Measurements from ENCODE around the gene HLA-DQB1.

DNA sequence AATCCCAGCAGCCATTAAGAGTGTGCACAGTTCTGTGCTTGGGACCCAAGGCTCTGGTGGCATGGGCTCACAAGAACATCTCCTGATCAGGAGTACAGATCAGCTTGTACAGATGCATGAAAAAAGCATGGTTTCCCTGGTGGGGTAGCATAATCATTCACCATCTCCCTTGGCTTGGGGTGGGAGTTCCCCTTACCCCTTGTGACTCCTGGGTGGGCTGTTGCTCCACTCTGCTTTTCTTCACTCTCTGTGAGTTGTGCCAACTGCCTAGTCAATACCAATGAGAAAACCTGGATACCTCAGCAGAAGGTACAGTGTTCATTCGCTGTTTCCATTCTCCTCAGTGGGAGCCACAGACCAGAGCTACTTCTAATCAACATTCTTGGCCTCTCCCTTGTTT, 13.6 kb upstream of the HLA-DQB1 start:
- TF ChIP-seq, protein P1, sequence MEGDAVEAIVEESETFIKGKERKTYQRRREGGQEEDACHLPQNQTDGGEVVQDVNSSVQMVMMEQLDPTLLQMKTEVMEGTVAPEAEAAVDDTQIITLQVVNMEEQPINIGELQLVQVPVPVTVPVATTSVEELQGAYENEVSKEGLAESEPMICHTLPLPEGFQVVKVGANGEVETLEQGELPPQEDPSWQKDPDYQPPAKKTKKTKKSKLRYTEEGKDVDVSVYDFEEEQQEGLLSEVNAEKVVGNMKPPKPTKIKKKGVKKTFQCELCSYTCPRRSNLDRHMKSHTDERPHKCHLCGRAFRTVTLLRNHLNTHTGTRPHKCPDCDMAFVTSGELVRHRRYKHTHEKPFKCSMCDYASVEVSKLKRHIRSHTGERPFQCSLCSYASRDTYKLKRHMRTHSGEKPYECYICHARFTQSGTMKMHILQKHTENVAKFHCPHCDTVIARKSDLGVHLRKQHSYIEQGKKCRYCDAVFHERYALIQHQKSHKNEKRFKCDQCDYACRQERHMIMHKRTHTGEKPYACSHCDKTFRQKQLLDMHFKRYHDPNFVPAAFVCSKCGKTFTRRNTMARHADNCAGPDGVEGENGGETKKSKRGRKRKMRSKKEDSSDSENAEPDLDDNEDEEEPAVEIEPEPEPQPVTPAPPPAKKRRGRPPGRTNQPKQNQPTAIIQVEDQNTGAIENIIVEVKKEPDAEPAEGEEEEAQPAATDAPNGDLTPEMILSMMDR (IDR thresholded peaks at IDR 0.05 in 2 of 3, conservative IDR thresholded peaks at IDR 0.05 in 1 of 3; ENCODE audit: borderline replicate concordance in 1 of 3, insufficient read depth in 1 of 3, low read depth in 2 of 3, low read length in 2 of 3): no peak
- TF ChIP-seq RAD21 (IDR thresholded peaks at IDR 0.05; ENCODE audit: low read depth): no peak
- TF ChIP-seq POLR2A (IDR thresholded peaks at IDR 0.05; ENCODE audit: borderline replicate concordance, extremely low read depth, insufficient read depth, insufficient read length): no peak
- TF ChIP-seq POLR2AphosphoS5 (IDR thresholded peaks at IDR 0.05; ENCODE audit: low read depth, low read length): no peak
- TF ChIP-seq JUND (IDR thresholded peaks at IDR 0.05): no peak
- TF ChIP-seq, protein P2, sequence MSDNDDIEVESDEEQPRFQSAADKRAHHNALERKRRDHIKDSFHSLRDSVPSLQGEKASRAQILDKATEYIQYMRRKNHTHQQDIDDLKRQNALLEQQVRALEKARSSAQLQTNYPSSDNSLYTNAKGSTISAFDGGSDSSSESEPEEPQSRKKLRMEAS (IDR thresholded peaks at IDR 0.05): no peak
- TF ChIP-seq SIN3A (IDR thresholded peaks at IDR 0.05; ENCODE audit: low read depth): no peak
- no peak for TF ChIP-seq EZH2 (IDR thresholded peaks at IDR 0.05)
- TF ChIP-seq YY1 (IDR thresholded peaks at IDR 0.05; ENCODE audit: extremely low read depth, insufficient replicate concordance, low read depth, low read length): no peak
- no peak for TF ChIP-seq EZH2phosphoT487 (IDR thresholded peaks at IDR 0.05; ENCODE audit: borderline replicate concordance)
- TF ChIP-seq, protein P3, sequence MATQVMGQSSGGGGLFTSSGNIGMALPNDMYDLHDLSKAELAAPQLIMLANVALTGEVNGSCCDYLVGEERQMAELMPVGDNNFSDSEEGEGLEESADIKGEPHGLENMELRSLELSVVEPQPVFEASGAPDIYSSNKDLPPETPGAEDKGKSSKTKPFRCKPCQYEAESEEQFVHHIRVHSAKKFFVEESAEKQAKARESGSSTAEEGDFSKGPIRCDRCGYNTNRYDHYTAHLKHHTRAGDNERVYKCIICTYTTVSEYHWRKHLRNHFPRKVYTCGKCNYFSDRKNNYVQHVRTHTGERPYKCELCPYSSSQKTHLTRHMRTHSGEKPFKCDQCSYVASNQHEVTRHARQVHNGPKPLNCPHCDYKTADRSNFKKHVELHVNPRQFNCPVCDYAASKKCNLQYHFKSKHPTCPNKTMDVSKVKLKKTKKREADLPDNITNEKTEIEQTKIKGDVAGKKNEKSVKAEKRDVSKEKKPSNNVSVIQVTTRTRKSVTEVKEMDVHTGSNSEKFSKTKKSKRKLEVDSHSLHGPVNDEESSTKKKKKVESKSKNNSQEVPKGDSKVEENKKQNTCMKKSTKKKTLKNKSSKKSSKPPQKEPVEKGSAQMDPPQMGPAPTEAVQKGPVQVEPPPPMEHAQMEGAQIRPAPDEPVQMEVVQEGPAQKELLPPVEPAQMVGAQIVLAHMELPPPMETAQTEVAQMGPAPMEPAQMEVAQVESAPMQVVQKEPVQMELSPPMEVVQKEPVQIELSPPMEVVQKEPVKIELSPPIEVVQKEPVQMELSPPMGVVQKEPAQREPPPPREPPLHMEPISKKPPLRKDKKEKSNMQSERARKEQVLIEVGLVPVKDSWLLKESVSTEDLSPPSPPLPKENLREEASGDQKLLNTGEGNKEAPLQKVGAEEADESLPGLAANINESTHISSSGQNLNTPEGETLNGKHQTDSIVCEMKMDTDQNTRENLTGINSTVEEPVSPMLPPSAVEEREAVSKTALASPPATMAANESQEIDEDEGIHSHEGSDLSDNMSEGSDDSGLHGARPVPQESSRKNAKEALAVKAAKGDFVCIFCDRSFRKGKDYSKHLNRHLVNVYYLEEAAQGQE (IDR thresholded peaks at IDR 0.05; ENCODE audit: low read depth): no peak

Measured in HCT116 (cell line).